ENCODE measurements around the gene PTPN2.

The PTPN2 gene

DNA sequence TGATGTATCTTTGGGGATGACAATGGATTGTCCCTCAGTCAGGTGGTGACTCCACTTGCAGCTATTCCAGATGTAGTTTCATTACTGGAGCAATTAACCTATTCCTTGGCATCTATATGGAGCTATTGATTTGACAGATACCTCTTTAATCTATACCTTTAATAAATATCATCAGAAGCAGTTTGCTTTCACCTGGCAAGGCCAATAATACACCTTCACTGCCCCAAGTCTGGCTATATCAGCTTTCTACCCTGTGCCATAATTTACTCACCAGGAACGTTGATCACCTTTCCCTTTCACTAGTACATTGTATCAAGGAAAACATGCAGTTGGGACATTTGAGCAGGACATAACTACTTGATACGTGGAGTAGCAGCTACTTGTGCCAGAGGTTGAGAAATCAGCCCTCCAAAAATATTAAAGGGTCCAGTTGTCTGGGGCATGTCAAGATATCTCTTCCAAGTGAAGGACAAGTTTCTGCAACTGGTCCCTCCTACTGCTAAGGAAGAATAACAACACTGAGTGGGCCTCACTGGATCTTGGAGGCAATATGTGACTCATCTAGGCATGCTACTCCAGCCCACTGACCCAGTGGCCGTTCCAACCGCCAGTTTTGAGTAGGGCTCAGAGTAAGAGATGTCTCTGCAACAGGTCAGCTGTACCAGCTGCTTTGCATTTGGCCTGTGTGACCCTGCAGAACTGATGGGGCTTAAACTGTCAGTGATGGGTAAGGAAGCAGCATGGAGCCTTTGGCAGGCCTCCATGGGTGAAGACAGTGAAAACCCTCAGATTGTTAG, 114.2 kb downstream of the PTPN2 start:
- no peak for TF ChIP-seq ELK4 (IDR thresholded peaks at IDR 0.05; ENCODE audit: borderline replicate concordance, low read depth, low read length)
- no peak for TF ChIP-seq ZNF398 (tag by site-specific recombination; IDR thresholded peaks at IDR 0.05)
- no peak for TF ChIP-seq ZNF112 (tag by site-specific recombination; IDR thresholded peaks at IDR 0.05)
- no peak for TF ChIP-seq ZNF677 (tag by site-specific recombination; IDR thresholded peaks at IDR 0.05)
- TF ChIP-seq ZNF157 (tag by site-specific recombination; IDR thresholded peaks at IDR 0.05), result peak; percentile 97
- Histone ChIP-seq H3K4me1 (ENCODE audit: control insufficient read depth, insufficient read depth, low read length) (no peaks in the 10 kb centered on the region), H3K4me3 (ENCODE audit: low read depth, low read length) (no peak overlapping the region), H3K36me3 (ENCODE audit: control insufficient read depth in 2 of 2, insufficient read depth in 1 of 2, low read length in 2 of 2) (no peaks in the 10 kb centered on the region), H3K9me3 (ENCODE audit: control insufficient read depth, insufficient read depth, low read depth, low read length) (no peaks in the 10 kb centered on the region), H3K27ac (ENCODE audit: extremely low read depth, low read depth, low read length) (no peak overlapping the region)
- ChIA-PET CTCF (interaction anchor here (0.5 to 1.0 kb wide), 3 partner anchors 36 to 390 kb away, joined by 3 to 4 read pairs (median 3); no protein-coding TSS in a partner anchor), POLR2A (no interaction called here)

- H3K9me3 ChIP-seq (ENCODE audit: control insufficient read depth, insufficient read depth, low read depth, low read length), result no peaks in the 10 kb centered on the region
- H3K4me3 ChIP-seq (ENCODE audit: low read depth, low read length), result no peak overlapping the region
- no peak overlapping the region for H3K27ac ChIP-seq (ENCODE audit: extremely low read depth, low read depth, low read length)
- CTCF ChIA-PET, result interaction anchor here (0.5 to 1.0 kb wide), 3 partner anchors 36 to 390 kb away, joined by 3 to 4 read pairs (median 3); no protein-coding TSS in a partner anchor
- POLR2A ChIA-PET, result no interaction called here
- no peak for TF ChIP-seq ZNF23 (tag by site-specific recombination; IDR thresholded peaks at IDR 0.05; ENCODE audit: borderline replicate concordance)
- TF ChIP-seq, protein P1, sequence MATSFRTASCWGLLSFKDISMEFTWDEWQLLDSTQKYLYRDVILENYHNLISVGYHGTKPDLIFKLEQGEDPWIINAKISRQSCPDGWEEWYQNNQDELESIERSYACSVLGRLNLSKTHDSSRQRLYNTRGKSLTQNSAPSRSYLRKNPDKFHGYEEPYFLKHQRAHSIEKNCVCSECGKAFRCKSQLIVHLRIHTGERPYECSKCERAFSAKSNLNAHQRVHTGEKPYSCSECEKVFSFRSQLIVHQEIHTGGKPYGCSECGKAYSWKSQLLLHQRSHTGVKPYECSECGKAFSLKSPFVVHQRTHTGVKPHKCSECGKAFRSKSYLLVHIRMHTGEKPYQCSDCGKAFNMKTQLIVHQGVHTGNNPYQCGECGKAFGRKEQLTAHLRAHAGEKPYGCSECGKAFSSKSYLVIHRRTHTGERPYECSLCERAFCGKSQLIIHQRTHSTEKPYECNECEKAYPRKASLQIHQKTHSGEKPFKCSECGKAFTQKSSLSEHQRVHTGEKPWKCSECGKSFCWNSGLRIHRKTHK (tag by site-specific recombination; IDR thresholded peaks at IDR 0.05), result no peak
- TF ChIP-seq ZNF623 (tag by site-specific recombination; IDR thresholded peaks at IDR 0.05), result no peak
- TF ChIP-seq, protein P2, sequence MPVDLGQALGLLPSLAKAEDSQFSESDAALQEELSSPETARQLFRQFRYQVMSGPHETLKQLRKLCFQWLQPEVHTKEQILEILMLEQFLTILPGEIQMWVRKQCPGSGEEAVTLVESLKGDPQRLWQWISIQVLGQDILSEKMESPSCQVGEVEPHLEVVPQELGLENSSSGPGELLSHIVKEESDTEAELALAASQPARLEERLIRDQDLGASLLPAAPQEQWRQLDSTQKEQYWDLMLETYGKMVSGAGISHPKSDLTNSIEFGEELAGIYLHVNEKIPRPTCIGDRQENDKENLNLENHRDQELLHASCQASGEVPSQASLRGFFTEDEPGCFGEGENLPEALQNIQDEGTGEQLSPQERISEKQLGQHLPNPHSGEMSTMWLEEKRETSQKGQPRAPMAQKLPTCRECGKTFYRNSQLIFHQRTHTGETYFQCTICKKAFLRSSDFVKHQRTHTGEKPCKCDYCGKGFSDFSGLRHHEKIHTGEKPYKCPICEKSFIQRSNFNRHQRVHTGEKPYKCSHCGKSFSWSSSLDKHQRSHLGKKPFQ (tag by site-specific recombination; IDR thresholded peaks at IDR 0.05), result no peak
- TF ChIP-seq ZNF184 (tag by site-specific recombination; IDR thresholded peaks at IDR 0.05), result no peak
- no peak for TF ChIP-seq ZNF670 (tag by site-specific recombination; IDR thresholded peaks at IDR 0.05; ENCODE audit: low read depth)
- no peaks in the 10 kb centered on the region for H3K36me3 ChIP-seq (ENCODE audit: control insufficient read depth in 2 of 2, insufficient read depth in 1 of 2, low read length in 2 of 2)
- no peaks in the 10 kb centered on the region for H3K4me1 ChIP-seq (ENCODE audit: control insufficient read depth, insufficient read depth, low read length)
Observed at GRCh38 chr18:12769136-12769535, 114.9 kb downstream of the PTPN2 start.

- no peak overlapping the region for H3K4me3 ChIP-seq (ENCODE audit: low read depth, low read length)
- TF ChIP-seq ZNF157 (tag by site-specific recombination; IDR thresholded peaks at IDR 0.05) (no peak), ZNF211 (tag by site-specific recombination; IDR thresholded peaks at IDR 0.05; ENCODE audit: low read depth) (no peak), SETDB1 (IDR thresholded peaks at IDR 0.05; ENCODE audit: insufficient read length, low read length) (no peak), ZNF324 (tag by site-specific recombination; IDR thresholded peaks at IDR 0.05) (no peak), ZNF133 (tag by site-specific recombination; IDR thresholded peaks at IDR 0.05) (no peak), SCRT1 (tag by site-specific recombination; IDR thresholded peaks at IDR 0.05; ENCODE audit: borderline replicate concordance) (no peak)
- POLR2A ChIA-PET, result interaction anchor here (0.6 kb wide), 1 partner anchor 67 kb away, joined by 3 read pairs; no protein-coding TSS in a partner anchor
- H3K9me3 ChIP-seq (ENCODE audit: control insufficient read depth, insufficient read depth, low read depth, low read length), result no peaks in the 10 kb centered on the region
- CTCF ChIA-PET, result interaction anchor here (1.2 kb wide), 1 partner anchor 166 kb away, joined by 3 read pairs; no protein-coding TSS in a partner anchor
- H3K4me1 ChIP-seq (ENCODE audit: control insufficient read depth, insufficient read depth, low read length), result no peaks in the 10 kb centered on the region
- no peaks in the 10 kb centered on the region for H3K36me3 ChIP-seq (ENCODE audit: control insufficient read depth in 2 of 2, insufficient read depth in 1 of 2, low read length in 2 of 2)
- H3K27ac ChIP-seq (ENCODE audit: extremely low read depth, low read depth, low read length), result no peak overlapping the region
Observed at GRCh38 chr18:12768625-12769024, 115.4 kb downstream of the PTPN2 start.
